Measurements from ENCODE around the gene ZNRF1.

The ZNRF1 gene

GRCh38 chr16:75062135-75062975 lies 63.5 kb downstream of the ZNRF1 start:
- DNase-seq = no peak

DNA sequence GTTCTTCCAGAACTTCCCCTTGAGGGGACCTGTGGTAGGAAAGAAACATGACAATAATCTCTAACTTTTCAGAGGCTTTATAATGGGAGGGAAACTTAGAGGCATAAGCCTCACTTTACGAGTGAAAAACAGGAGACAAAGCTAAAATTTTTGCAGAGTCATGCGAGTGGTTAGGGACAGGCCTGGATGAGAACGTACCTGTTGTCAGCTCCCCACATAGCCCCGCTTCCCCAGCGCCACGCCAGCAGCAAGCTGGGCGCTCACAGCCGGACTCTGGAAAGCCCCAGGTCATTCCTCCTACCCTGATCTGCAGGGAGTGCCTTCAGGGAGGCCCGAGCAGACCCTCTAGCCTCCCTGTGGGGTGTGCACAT lies 64.1 kb downstream of the ZNRF1 start:
- DNase-seq = no peak

GRCh38 chr16:75063549-75064088 lies 64.8 kb downstream of the ZNRF1 start:
- no peak for DNase-seq

- DNase-seq = no peak
These were observed 65.8 kb downstream of the ZNRF1 start for GRCh38 chr16:75064403-75065148.

- no peak for DNase-seq
These were observed 66.3 kb downstream of the ZNRF1 start for GRCh38 chr16:75065149-75065505.

- no peak for DNase-seq
These were observed 66.8 kb downstream of the ZNRF1 start for GRCh38 chr16:75065521-75066149.

- no peak for DNase-seq
These were observed 68.1 kb downstream of the ZNRF1 start for GRCh38 chr16:75066861-75067447.

DNA sequence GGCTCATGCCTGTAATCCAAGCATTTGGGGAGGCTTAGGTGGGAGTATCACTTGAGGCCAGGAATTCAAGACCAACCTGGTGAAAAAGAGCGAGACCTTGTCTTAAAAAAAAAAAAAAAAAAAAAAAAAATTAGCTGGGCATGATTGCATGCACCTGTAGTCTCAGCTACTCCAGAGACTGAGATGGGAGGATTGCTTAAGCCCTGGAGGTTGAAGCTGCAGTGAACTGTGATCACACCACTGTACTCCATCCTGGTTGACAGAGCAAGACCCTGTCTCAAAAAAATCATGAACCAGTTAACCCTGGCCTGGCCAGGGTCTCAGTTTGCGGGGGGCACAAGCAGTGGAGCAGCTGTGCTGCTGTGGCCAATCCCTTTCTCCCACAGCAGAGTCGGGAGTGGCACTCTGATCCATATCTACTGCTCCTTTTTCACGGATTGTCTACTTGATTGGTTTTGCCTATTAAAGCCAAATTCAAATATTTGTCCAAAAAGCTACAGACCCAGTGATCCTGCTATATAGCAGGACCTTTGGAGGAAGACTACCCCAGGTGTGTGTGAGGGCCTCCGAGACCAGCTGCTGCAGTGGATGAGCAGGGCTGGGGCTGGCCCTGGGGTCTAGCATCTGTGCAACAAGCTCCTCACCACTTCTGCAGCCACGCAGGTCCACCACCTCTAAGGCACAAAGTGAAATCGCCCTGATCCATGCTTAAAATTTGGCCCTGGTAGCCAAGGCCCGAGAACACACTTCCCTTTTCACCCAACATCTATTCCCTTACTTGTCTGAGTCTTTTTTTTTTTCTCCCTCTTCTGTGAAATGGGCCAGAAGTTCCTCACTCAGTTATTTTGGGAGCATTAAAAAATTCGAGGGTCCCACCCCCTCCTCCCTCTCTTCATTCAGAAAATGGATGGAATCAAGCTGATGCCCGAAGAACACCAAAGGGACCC lies 69.5 kb downstream of the ZNRF1 start:
- DNase-seq = no peak

GRCh38 chr16:75070012-75070841 lies 71.4 kb downstream of the ZNRF1 start:
- DNase-seq = no peak

DNA sequence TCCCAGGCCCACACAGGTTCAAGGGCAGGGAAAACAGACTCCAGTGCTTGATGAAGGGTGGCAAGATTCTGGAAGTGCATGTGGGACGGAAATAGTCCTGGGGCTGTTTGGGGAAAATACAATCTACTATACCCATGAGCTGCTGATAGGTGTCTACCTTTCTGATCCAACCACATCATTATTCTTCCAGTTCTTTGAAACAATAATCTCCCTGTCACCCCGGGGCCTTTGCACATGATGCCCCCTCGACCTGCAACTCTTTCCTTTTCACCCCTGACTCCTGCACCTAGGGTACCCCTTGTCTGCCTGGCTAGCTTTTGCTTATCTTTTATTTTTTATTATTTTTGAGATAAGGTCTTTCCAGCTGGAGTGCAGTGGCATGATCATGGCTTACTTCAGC lies 72.8 kb downstream of the ZNRF1 start:
- no peak for DNase-seq

DNA sequence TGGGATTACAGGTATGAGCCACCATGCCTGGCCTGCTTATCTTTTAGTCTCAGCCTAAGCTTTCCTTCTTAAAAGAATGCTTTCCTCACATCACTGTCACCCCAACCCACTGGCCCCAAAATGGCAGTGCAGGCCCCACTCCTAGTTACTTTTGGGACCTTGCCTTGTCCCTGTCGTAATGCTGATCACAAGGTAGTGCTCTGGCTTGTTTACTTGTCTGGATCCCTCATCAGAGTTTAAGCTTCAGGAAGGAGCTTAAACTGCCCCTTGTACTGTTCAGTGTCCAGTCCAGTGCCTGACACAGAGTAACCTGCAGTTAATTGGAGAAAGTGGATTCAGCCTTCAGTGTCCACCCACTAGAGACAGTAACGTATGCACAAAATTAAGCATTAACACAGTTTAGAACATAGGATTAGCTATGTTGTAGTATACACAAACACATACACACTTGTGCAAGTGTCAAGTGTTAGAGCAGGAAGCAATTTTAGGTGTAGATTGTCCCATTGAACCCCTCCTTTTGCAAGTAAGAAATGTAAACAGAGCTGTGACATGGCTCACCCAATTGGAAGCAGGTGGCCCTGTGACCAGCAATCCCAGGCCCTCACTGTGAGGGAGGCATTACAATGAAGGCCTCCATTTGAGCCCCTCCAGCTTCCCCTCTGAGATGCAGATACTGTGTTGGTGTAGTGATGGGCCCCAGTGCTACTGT lies 73.6 kb downstream of the ZNRF1 start:
- no peak for DNase-seq

GRCh38 chr16:75073545-75074303 lies 74.9 kb downstream of the ZNRF1 start:
- DNase-seq = no peak

GRCh38 chr16:75074304-75074793 lies 75.5 kb downstream of the ZNRF1 start:
- no peak for DNase-seq

- DNase-seq = no peak
These were observed 76.3 kb downstream of the ZNRF1 start for GRCh38 chr16:75074920-75075687.

DNA sequence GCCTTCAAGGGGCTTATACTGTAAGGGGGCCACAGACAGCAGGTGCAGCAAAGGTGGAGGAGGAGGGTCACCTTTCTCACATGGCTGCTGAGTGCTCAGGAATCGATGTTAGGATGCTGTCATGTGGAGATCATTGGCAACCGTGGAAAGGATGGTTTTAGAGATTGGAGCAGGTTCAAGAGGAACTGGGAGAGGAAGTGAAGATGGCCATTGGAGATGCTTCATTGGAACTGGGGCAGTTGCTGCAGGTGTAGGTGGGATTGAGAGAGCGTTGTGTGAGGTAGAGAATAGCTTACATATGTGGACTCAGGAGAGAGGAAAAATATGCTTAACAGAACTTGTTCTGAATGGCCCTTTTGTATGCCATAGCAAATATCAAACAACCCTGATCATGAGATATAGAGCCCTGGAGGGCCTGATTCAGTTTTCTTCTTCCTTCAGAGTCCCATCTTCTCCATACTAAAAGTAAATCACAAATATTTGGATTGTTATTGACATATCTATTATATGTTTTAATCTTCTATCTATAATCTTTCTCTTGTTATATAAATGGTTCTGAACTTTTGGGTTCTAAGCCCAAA lies 77.0 kb downstream of the ZNRF1 start:
- no peak for DNase-seq

- no peak for DNase-seq
These were observed 80.1 kb downstream of the ZNRF1 start for GRCh38 chr16:75078886-75079285.

DNA sequence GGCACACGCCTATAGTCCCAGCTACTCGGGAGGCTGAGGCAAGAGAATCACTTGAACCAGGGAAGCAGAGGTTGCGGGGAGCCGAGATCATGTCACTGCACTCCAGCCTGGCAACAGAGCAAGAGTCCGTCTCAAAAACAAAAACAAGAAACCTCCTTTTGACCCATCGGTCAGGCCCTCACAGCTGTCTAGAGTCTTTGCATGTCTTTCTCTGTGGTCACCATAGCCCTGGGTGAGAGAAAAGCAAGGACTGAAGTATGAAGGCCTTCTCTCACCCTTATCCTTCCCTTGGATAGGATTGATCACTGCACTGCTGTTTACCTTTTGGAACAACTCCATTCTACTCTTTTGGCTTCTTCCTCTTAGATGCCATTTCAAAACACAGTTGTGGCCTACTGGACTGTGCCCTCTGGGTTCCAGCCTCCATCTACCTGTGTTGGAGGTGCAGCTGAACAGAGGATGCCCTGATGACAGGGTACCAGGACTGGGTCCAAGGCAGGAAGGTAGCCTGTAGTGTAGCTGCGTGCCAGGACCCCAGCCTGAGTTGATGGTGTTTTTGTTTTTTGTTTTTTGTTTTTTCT lies 80.6 kb downstream of the ZNRF1 start:
- DNase-seq = no peak
